AG08396 (cell line): Measurements from ENCODE around the gene NR2F1.

Source experiments
- DNase-seq: peaks from one replicate; pipeline ENCODE4 v3.0.0; 2012; ENCODE audit warnings: low spot score, mixed read lengths

The NR2F1 gene

GRCh38 chr5:93642526-93642925 lies 59.5 kb downstream of the NR2F1 start:
- DNase-seq = no peak
